Measurements from ENCODE around the gene SRP9. TPM values are rescaled to one million over a fixed set of nuclear protein-coding genes. Genes with fewer than 3 reads are reported as not detected.
"Not testable (repeated sequence)": the region's sequence is repeated elsewhere in the genome, so short reads cannot be mapped to it uniquely, and the experiment has no call there.

SRP9 gene
- total RNA-seq, 1 donor from 2014 or later: 313 TPM

- H3K4me1 Mint-ChIP-seq (ENCODE audit: unreplicated experiment): peaks cover 25% of the 10 kb centered on the region
- H3K36me3 Mint-ChIP-seq: peaks cover 10% of the 10 kb centered on the region
- no peaks in the 10 kb centered on the region for H3K27me3 Mint-ChIP-seq
- no peak overlapping the region for H3K27ac Mint-ChIP-seq
- TF ChIP-seq CTCF (conservative IDR thresholded peaks at IDR 0.05): no peak
- H3K4me3 Mint-ChIP-seq: no peak overlapping the region
- no peak for DNase-seq (ENCODE audit: extremely low spot score, unreplicated experiment)
- H3K9me3 Mint-ChIP-seq: no peaks in the 10 kb centered on the region
These were observed 51.2 kb downstream of the SRP9 start for GRCh38 chr1:225828706-225829345.

DNA sequence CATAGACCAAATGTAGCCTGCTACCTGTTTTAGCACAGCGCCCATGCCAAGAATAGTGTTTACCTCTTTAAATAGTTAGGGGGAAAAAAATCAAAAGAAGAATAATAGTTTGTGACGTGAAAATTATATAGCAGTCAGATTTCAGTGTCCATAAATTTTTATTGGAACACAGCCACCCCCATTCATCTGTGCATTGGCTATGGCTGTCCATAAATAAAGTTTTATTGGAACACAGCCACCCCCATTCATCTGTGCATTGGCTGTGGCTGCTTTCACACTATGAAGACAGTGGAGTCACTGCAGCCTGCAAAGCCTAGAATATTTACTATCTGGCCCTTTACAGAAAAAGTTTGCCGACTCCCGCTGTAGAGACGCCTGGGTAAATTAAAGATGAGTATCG lies 53.2 kb downstream of the SRP9 start:
- no peak overlapping the region for H3K27ac Mint-ChIP-seq
- no peaks in the 10 kb centered on the region for H3K9me3 Mint-ChIP-seq
- H3K27me3 Mint-ChIP-seq: no peaks in the 10 kb centered on the region
- H3K4me1 Mint-ChIP-seq (ENCODE audit: unreplicated experiment): peaks cover 7% of the 10 kb centered on the region
- TF ChIP-seq CTCF (conservative IDR thresholded peaks at IDR 0.05): no peak
- H3K4me3 Mint-ChIP-seq: no peak overlapping the region
- peaks cover 10% of the 10 kb centered on the region for H3K36me3 Mint-ChIP-seq
- no peak for DNase-seq (ENCODE audit: extremely low spot score, unreplicated experiment)

GRCh38 chr1:225834417-225835329 lies 57.0 kb downstream of the SRP9 start:
- no peaks in the 10 kb centered on the region for H3K4me1 Mint-ChIP-seq (ENCODE audit: unreplicated experiment)
- H3K27me3 Mint-ChIP-seq: no peaks in the 10 kb centered on the region
- H3K27ac Mint-ChIP-seq: no peak overlapping the region

GRCh38 chr1:225835856-225836255 lies 58.2 kb downstream of the SRP9 start:
- Mint-ChIP-seq H3K4me3 (no peak overlapping the region), H3K9me3 (no peaks in the 10 kb centered on the region), H3K4me1 (ENCODE audit: unreplicated experiment) (no peaks in the 10 kb centered on the region), H3K27ac (no peak overlapping the region), H3K36me3 (peaks cover 13% of the 10 kb centered on the region), H3K27me3 (no peaks in the 10 kb centered on the region)
- DNase-seq (ENCODE audit: extremely low spot score, unreplicated experiment): no peak
- TF ChIP-seq CTCF (conservative IDR thresholded peaks at IDR 0.05): no peak

More at GRCh38 chr1:225834417-225835329, 57.0 kb downstream of the SRP9 start:
- no peaks in the 10 kb centered on the region for H3K9me3 Mint-ChIP-seq
- no peak for TF ChIP-seq CTCF (conservative IDR thresholded peaks at IDR 0.05)
- no peak for DNase-seq (ENCODE audit: extremely low spot score, unreplicated experiment)
- H3K4me3 Mint-ChIP-seq: no peak overlapping the region
- H3K36me3 Mint-ChIP-seq: peaks cover 10% of the 10 kb centered on the region

DNA sequence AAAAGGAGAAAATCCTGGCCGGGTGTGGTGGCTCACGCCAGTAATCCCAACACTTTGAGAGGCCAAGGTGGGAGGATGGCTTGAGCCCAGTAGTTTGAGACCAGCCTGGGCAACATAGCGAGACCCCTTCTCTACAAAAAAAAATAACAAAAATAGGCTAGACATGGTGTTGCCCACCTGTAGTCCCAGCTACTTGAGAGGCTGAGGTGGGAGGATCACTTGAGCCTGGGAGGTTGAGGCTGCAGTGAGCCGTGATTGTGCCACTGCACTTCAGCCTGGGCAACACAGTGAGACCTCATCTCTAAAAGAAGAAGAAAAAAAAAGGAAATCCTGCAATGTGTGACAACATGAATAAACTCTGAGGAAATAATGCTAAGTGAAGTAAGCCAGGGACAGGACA lies 58.7 kb downstream of the SRP9 start:
- not testable (repeated sequence) for H3K27me3 Mint-ChIP-seq; H3K4me1 Mint-ChIP-seq (ENCODE audit: unreplicated experiment); H3K9me3 Mint-ChIP-seq; DNase-seq (ENCODE audit: extremely low spot score, unreplicated experiment); H3K4me3 Mint-ChIP-seq
- peak overlapping the region; percentile 6 for H3K27ac Mint-ChIP-seq
- peaks cover 15% of the 10 kb centered on the region for H3K36me3 Mint-ChIP-seq

GRCh38 chr1:225838793-225839192 lies 61.2 kb downstream of the SRP9 start:
- no peaks in the 10 kb centered on the region for H3K27me3 Mint-ChIP-seq

More at GRCh38 chr1:225838793-225839192, 61.2 kb downstream of the SRP9 start:
- no peak overlapping the region for H3K27ac Mint-ChIP-seq
- no peaks in the 10 kb centered on the region for H3K9me3 Mint-ChIP-seq
- no peak for DNase-seq (ENCODE audit: extremely low spot score, unreplicated experiment)
- H3K36me3 Mint-ChIP-seq: peaks cover 9% of the 10 kb centered on the region
- no peak for TF ChIP-seq CTCF (conservative IDR thresholded peaks at IDR 0.05)
- H3K4me3 Mint-ChIP-seq: no peak overlapping the region
- no peaks in the 10 kb centered on the region for H3K4me1 Mint-ChIP-seq (ENCODE audit: unreplicated experiment)

Measured in type B pancreatic cell (in vitro differentiated cells).